ENCODE results near the gene TSPAN18.

Gene TSPAN18

DNA sequence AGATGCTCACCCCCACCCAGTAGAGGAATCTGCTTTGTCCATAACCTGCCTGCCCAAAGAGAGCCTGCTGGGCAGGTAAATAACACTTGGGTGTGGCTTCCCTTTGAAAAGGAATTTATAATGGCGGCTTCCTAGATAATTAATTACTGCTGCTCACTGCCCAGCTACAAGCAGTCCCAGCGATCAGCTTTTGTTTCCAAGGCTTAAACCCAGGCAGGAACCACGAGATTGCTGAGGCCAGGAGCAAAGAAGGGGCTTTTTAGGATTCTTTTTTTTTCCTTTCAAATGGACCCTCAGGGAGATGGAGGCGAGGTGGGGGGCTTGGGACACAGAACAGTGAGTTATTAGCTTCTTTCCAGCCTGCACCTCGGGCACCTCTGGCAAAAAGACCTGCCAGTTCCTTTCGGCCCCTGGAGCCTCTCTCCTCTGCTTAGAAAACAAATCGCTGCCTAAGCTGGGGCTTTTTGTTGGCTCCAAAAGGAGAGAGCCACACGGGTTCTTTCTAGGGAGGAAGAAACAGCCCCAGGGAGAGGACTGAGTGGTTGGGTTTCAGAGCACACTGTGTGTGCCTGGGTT, 107.2 kb downstream of the TSPAN18 start:
- Histone ChIP-seq H3K79me2 (ENCODE audit: control insufficient read depth, low read length) (no peaks in the 10 kb centered on the region), H3K4me2 (ENCODE audit: low read length) (no peak overlapping the region), H3K27ac (ENCODE audit: low read depth, low read length) (no peak overlapping the region), H3K27me3 (ENCODE audit: control insufficient read depth, low read length) (peaks cover 14% of the 10 kb centered on the region; the same call in 1 of the 2 replicates), H3K4me1 (ENCODE audit: control insufficient read depth, low read length) (no peaks in the 10 kb centered on the region), H4K20me1 (ENCODE audit: control insufficient read depth, insufficient read depth, low read depth, low read length) (no peaks in the 10 kb centered on the region), H3K4me3 (ENCODE audit: low read length) (no peak overlapping the region), H3K36me3 (ENCODE audit: control insufficient read depth, low read length) (no peaks in the 10 kb centered on the region), H3K9me2 (replicated peaks; ENCODE audit: control insufficient read depth, low read length) (no peaks in the 10 kb centered on the region), H3K9me3 (ENCODE audit: control insufficient read depth, insufficient read depth, low read length) (no peaks in the 10 kb centered on the region), H3F3A (ENCODE audit: control insufficient read depth, insufficient read depth) (no peaks in the 10 kb centered on the region)
- TF ChIP-seq, protein P1, sequence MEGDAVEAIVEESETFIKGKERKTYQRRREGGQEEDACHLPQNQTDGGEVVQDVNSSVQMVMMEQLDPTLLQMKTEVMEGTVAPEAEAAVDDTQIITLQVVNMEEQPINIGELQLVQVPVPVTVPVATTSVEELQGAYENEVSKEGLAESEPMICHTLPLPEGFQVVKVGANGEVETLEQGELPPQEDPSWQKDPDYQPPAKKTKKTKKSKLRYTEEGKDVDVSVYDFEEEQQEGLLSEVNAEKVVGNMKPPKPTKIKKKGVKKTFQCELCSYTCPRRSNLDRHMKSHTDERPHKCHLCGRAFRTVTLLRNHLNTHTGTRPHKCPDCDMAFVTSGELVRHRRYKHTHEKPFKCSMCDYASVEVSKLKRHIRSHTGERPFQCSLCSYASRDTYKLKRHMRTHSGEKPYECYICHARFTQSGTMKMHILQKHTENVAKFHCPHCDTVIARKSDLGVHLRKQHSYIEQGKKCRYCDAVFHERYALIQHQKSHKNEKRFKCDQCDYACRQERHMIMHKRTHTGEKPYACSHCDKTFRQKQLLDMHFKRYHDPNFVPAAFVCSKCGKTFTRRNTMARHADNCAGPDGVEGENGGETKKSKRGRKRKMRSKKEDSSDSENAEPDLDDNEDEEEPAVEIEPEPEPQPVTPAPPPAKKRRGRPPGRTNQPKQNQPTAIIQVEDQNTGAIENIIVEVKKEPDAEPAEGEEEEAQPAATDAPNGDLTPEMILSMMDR (IDR thresholded peaks at IDR 0.05; ENCODE audit: low read depth, low read length, poor library complexity, severe bottlenecking): no peak
- no peak for TF ChIP-seq EZH2phosphoT487 (IDR thresholded peaks at IDR 0.05; ENCODE audit: borderline replicate concordance, low read length)

DNA sequence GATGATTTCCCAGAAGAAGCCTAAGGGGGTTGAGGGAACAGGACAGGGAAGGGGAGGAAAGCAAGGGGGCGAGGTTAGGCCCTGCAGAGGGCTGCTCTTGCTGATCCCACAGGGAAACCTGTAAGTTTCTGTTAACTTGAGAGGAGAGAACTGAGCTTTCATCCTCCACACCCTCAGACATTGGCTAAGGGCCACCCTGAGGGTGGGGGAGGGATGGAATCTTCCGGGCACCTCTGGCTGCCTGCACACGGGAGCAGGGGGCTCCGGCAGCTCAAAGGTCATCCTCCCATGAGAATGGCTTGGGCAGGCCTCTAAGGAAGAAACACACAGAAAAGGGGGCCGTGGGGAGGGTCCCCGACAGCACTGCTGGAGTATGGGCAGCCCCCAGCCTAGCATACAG, 108.1 kb downstream of the TSPAN18 start:
- Histone ChIP-seq H3K4me2 (ENCODE audit: low read length) (no peak overlapping the region), H3K27ac (ENCODE audit: low read depth, low read length) (no peak overlapping the region), H3K9me3 (ENCODE audit: control insufficient read depth, insufficient read depth, low read length) (no peaks in the 10 kb centered on the region), H3K36me3 (ENCODE audit: control insufficient read depth, low read length) (no peaks in the 10 kb centered on the region), H3K4me1 (ENCODE audit: control insufficient read depth, low read length) (no peaks in the 10 kb centered on the region), H3K27me3 (ENCODE audit: control insufficient read depth, low read length) (peaks cover 17% of the 10 kb centered on the region; the same call in 1 of the 2 replicates), H3K4me3 (ENCODE audit: low read length) (no peak overlapping the region), H3K79me2 (ENCODE audit: control insufficient read depth, low read length) (no peaks in the 10 kb centered on the region), H4K20me1 (ENCODE audit: control insufficient read depth, insufficient read depth, low read depth, low read length) (no peaks in the 10 kb centered on the region), H3K9me2 (replicated peaks; ENCODE audit: control insufficient read depth, low read length) (no peaks in the 10 kb centered on the region), H3F3A (ENCODE audit: control insufficient read depth, insufficient read depth) (no peaks in the 10 kb centered on the region)
- no peak for TF ChIP-seq EZH2phosphoT487 (IDR thresholded peaks at IDR 0.05; ENCODE audit: borderline replicate concordance, low read length)
- TF ChIP-seq, protein P1 (IDR thresholded peaks at IDR 0.05; ENCODE audit: low read depth, low read length, poor library complexity, severe bottlenecking): no peak

DNA sequence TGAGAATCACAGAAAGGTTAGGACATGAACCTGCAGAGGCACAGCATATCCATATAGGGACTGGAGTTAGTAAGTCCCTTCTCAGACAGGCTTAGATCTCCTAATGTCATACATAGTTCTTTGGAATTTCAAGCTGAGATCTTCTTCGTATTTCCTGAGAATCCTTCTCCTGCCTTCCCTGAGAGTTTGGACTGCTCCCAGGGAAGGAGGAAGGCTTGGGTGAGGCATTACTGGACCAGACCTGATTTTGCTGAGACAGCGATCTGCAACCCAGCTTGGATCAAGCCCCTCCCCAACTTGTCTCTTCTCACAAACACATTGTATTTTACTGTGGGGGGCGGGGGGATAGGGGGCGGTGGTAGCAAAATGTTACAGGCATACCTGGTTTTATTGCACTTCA, 108.5 kb downstream of the TSPAN18 start:
- Histone ChIP-seq H3K27ac (ENCODE audit: low read depth, low read length) (no peak overlapping the region), H3K9me2 (replicated peaks; ENCODE audit: control insufficient read depth, low read length) (no peaks in the 10 kb centered on the region), H3K27me3 (ENCODE audit: control insufficient read depth, low read length) (peaks cover 14% of the 10 kb centered on the region; the same call in 1 of the 2 replicates), H3K4me2 (ENCODE audit: low read length) (no peak overlapping the region), H3K79me2 (ENCODE audit: control insufficient read depth, low read length) (no peaks in the 10 kb centered on the region), H3F3A (ENCODE audit: control insufficient read depth, insufficient read depth) (no peaks in the 10 kb centered on the region), H3K4me3 (ENCODE audit: low read length) (no peak overlapping the region), H4K20me1 (ENCODE audit: control insufficient read depth, insufficient read depth, low read depth, low read length) (no peaks in the 10 kb centered on the region), H3K9me3 (ENCODE audit: control insufficient read depth, insufficient read depth, low read length) (no peaks in the 10 kb centered on the region), H3K36me3 (ENCODE audit: control insufficient read depth, low read length) (no peaks in the 10 kb centered on the region), H3K4me1 (ENCODE audit: control insufficient read depth, low read length) (no peaks in the 10 kb centered on the region)
- TF ChIP-seq EZH2phosphoT487 (IDR thresholded peaks at IDR 0.05; ENCODE audit: borderline replicate concordance, low read length): no peak
- TF ChIP-seq, protein P1 (IDR thresholded peaks at IDR 0.05; ENCODE audit: low read depth, low read length, poor library complexity, severe bottlenecking): no peak

Measured in DOHH2 (cell line).